NCI-H345 treated with DMSO at 0.1 percent for 48 hours (cell line): ENCODE results near the gene GLB1L2.

ENCODE experiments used
- DNase-seq: peaks from one replicate; lab custom pipeline; 2025; ENCODE audit not compliant: unreplicated experiment; lab: John Stamatoyannopoulos, UW

The GLB1L2 gene

GRCh38 chr11:134364261-134364660 lies 32.5 kb downstream of the GLB1L2 start:
- DNase-seq: no peak

- DNase-seq: no peak
Measured at GRCh38 chr11:134365011-134365925, 33.5 kb downstream of the GLB1L2 start.

- no peak for DNase-seq
Measured at GRCh38 chr11:134366254-134366653, 34.5 kb downstream of the GLB1L2 start.

- no peak for DNase-seq
Measured at GRCh38 chr11:134367781-134368180, 36.0 kb downstream of the GLB1L2 start.

- DNase-seq: no peak
Measured at GRCh38 chr11:134369656-134370525, 38.1 kb downstream of the GLB1L2 start.

GRCh38 chr11:134370526-134371435 lies 39.0 kb downstream of the GLB1L2 start:
- no peak for DNase-seq

- no peak for DNase-seq
Measured at GRCh38 chr11:134371436-134372185, 39.8 kb downstream of the GLB1L2 start.

GRCh38 chr11:134372536-134372935 lies 40.7 kb downstream of the GLB1L2 start:
- DNase-seq: no peak

GRCh38 chr11:134372961-134373360 lies 41.2 kb downstream of the GLB1L2 start:
- DNase-seq: peak; percentile 77

- no peak for DNase-seq
Measured at GRCh38 chr11:134373591-134374052, 41.8 kb downstream of the GLB1L2 start.

GRCh38 chr11:134374171-134374570 lies 42.4 kb downstream of the GLB1L2 start:
- DNase-seq: no peak

- no peak for DNase-seq
Measured at GRCh38 chr11:134374891-134375550, 43.2 kb downstream of the GLB1L2 start.

- DNase-seq: no peak
Measured at GRCh38 chr11:134376150-134376921, 44.5 kb downstream of the GLB1L2 start.

GRCh38 chr11:134377876-134378275 lies 46.1 kb downstream of the GLB1L2 start:
- no peak for DNase-seq

GRCh38 chr11:134379241-134379640 lies 47.5 kb downstream of the GLB1L2 start:
- DNase-seq: no peak

GRCh38 chr11:134380229-134380628 lies 48.4 kb downstream of the GLB1L2 start:
- DNase-seq: no peak

GRCh38 chr11:134380785-134381184 lies 49.0 kb downstream of the GLB1L2 start:
- no peak for DNase-seq

GRCh38 chr11:134382257-134382656 lies 50.5 kb downstream of the GLB1L2 start:
- no peak for DNase-seq

GRCh38 chr11:134382830-134383229 lies 51.0 kb downstream of the GLB1L2 start:
- no peak for DNase-seq
